HG03103 (cell line): Measurements from ENCODE around the gene PAXX.
"Not testable (repeated sequence)": the region's sequence is repeated elsewhere in the genome, so short reads cannot be mapped to it uniquely, and the experiment has no call there.

Experiments
- ATAC-seq: cut with Tn5 transposase; IDR thresholded peaks from one replicate; pipeline ENCODE4 v1.9.1; 2021; ENCODE audit warnings: low read depth; ENCODE audit not compliant: unreplicated experiment

PAXX gene

DNA sequence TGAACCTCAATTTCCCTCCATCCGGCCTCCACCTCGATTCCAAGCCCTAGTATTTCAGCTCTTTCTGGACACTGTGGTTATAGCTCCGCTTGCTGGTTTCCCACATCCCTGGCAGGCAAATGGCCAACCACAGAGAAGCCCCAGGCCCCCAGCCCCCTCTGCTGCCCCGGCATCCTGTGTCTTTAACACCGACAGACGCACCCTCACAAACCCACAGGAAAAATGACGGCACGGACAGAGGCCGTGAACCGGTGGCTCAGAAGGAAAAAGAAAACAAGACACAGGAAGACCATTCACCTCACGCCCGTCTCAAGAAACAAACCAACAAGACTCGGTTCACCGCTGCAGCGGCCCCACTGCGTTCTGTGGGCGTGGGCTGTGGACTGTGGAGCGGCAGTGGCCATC is 5.6 kb downstream of the PAXX start:
- ATAC-seq: no peak

DNA sequence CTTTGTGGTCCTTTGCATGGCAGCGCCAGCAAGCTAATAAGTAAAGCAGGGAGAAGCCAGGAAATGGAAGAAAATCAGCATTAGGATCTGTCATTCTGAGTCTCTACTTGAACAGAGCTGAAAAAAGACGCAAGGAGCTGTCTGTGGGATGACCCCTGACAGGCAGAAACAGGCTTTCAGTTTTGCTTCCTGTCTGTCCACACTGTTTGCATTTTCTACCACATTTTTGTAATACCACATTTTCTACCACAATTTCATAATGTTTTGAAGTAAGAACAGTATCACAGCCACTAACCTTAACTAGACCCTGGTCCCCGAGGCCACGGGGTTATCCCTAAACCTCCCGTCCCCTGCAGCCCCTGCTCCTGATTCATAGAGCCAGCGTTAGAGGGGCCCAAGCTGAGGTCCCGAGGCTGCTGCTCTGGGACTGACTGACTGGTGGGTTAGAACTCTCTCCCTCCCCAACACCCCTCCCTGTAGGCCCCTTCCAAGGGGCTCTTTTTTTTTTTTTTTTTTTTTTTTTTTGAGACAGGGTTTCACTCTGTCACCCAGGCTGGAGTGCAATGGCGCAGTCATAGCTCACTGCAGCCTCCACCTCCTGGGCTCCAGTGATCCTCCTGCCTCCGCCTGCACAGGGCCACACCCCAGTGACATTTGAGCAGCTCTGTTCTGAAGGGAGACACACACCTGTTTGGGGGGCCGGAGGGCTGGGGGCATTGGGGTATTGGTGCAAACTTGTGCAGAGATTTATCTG is 8.1 kb downstream of the PAXX start:
- no peak for ATAC-seq

DNA sequence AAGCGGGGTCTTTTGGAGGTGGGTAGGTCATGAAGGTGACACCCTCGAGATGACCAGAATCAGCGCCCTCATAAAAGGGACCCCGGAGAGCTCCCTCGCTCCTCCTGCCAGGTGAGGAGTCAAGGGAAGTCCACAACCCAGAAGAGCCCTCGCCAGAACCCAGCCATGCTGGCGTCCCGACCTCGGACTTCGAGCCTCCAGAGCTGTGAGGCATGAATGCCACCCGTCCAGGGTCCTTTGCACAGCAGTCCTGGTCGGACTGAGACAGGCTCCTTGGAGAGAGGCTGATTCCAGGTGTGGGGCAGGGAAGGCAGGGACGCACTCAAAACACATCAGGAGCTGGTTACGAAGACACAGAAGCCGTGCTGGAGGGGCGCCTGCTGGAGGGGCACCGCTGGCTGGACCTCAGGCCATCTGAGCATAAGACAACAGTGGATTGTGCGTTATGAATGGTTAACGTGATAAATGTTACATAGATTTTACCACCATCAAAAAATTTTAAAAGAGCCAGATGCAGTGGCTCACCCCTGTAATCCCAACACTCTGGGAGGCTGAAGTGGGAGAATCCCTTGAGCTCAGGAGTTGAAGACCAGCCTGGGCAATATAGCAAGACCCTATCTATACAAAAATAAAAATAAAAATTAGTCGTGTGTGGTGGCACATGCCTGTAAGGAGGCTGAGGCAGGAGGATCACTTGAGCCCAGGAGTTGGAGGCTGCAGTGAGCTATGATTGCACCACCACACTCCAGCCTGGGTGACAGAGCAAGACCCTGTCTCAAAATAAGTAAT is 9.8 kb downstream of the PAXX start:
- no peak for ATAC-seq

DNA sequence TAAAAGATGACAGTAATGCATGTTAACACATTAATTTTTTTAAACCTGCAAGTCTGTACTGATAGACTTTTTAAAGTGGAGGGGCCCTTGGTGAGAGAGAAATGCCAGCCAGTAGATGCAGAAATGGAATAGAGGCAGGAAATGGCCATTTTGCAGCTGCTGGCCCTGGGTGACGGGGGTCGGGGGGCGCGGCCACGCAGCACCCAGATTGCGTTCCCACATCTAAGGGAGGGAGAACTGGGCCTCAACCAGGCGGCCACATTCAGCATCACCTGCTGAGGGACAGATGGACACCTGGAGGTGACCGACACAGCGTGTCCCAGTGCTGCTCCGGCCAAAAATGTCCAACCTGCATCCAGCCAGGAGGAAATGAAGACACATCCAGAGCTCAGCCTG is 10.4 kb downstream of the PAXX start:
- ATAC-seq: no peak

DNA sequence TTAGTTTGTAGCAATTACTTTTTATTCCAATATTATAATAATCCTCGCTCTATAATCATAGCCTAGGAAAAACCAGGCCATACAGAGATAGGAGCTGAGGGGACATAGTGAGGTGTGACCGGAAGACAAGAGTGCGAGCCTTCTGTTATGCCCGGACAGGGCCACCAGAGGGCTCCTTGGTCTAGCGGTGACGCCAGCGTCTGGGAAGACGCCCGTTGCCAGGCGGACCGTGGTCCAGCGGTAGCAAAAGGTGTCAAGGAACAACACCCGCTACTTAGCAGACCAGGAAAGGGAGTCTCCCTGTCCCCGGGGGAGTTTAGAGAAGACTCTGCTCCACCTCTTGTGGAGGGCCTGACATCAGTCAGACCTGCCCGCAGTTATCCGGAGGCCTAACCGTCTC is 12.1 kb downstream of the PAXX start:
- ATAC-seq: not testable (repeated sequence)

DNA sequence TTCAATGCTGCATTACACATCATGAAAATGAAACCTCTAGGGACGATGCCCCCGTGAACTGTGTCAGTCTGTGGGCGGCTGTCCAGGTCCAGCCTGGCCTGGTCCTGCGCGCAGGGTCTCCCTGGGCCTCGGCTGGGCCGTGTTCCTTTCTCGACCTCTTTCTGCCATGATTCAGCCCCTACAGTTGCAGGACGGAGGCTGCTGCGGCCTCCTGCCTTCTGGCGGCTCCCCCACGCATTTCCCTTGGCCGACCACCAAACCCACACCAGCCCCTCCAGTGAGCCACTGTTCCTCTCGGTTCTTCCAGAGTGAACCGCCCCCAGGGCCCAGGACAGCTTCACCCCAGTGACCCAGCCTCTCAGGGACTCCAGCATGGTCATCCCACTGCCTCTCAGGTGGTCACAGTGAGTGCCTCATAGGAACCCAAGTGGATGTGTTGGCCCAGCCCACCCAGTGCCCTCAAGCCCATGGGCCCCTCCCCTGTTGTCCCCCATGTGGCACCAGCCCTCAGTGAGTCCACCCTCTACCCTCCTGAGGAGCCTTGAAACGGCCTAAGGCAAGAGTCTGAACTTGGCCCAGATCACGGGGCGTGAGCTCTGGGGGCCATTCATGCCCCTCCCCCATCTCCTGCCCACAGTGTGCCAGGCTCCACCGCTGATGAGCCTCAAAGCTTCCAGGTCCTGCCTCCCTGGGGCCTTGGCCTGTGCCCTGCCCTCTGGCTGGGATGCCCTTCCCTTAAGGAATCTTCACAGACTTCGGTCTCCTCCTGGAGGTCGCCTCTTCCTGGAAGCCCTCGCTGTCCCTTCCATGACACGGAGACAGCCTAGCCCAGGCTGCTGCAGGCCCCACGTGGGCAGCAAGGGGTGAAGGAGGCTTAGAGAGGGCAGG is 14.1 kb downstream of the PAXX start:
- ATAC-seq: no peak

DNA sequence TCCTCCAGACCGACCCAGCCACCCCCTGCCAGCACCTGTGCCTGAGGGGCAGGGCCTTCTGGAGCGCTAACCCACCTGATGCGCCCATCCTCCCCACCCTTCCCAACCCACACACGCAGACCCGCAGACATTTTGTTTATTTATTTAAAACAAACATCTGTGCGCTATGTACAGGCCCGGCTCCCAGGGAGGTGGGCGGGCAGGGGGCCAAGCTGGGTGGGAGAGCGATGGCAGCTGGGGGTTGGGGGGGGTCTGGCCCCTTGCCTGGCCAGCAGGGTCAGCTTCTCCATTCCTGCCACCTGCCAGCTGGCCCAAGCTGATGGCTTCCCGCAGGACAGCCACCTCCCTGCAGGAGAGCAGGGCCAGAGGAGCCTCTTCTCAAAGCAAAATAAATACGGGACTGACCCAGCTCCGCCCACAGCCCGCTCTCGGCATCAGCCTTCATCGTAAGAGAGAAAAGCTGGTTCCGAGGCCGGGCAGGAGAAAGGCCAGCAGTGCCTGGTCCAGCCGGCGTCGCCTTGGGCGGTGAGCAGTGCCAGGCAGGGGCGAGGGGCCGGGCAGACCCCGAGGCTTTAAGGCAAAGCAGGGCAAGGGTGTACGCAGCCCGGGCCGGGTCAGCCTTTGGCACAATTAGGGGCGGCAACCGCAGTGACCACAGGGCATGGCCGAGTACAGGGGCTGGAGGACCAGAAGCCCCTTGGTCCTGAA is 15.0 kb downstream of the PAXX start:
- no peak for ATAC-seq

DNA sequence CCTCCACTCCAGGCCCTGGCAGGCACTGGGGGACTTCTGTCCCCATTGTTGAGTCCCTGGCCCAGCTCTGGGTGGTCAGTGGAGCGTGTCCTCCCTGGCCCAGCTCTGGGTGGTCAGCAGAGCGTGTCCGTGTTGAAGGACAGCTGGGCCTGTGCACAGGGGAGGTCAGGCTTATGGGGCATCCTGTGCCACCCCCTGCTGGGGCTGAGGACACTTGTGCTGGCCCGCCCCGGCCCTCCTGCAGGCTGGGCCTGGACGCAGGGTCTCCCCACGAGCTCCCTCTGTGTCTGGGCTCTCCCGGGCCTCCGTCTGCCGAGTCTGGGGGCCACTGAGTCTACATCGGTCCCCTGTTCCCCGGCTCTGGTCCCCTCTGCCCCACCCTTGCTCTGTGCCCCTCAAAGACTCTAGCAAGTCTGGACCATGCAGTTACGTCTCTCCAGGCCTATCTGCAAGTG is 15.6 kb downstream of the PAXX start:
- no peak for ATAC-seq

DNA sequence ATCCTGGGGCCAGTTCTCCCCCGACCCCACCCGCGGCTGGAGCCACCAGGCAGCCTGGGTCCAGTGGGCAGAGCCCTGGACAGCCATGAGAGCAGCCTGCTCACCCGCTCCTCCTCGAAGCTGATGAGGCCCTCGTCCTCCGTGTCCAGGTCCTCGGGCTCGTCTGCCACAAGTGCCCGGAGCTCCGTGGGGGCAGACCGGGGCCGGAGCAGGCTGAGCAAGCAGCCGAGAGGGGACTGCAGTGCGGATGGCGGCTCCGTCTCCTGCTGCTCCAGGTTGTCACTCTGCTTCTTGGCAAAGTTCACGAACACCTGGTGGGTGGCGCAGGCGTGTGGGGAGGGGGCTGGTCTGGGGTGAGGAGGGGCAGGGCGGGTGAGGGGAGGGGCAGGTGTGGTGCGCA is 16.1 kb downstream of the PAXX start:
- no peak for ATAC-seq

DNA sequence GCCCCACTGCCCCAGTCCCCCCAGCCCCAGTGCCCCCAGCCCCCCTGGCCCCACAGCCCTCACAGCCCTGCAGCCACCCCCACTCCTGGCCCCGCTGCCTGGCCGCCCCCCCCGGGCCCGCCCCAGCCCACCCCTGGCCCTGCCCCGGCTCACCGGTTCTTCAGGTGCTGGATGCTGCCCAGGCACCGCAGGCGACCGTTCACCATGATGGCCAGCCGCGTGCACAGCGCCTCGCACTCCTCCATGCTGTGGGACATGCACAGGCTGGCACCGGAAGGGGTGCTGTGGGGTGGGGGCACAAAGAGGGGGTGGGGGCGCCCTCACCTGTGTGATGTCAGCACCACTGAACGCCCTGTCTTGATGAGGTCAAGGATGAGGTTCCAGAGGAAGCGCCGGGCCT is 17.0 kb downstream of the PAXX start:
- ATAC-seq: no peak

DNA sequence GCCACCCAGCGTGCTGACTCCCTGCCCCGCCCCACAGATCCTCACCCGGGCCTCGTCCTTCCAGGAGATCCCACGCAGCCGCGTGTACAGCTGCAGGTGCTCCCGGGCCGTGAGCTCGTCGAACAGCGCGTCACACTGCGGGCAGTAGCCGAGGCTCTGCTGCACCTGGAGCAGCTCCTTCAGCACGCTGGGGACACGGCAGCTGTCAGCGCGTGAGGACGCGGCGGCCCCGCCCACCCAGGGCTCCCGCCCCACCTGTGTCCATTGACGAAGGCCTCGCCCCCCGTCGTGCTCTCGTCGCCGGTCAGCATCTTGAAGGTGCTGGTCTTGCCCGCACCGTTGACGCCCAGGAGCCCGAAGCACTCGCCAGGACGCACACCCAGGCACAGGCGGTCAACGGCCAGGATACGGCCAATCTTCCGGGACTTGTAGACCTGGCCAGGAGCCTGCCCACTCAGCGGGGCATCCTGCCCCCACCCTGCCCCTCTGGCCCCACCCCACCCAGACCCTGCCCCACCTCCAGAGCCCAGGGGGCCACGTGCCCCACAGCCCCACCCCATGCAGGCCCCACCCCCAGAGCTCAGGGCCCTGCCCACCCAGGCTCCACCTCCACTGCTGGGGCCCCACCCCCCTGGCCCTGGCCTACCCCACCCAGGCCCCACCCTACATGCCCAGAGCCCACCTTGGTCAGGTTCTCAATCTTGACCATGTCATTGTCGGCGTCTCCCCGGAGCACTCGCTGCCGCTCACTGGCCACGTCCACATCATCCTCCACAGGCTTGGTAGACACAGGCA is 17.9 kb downstream of the PAXX start:
- no peak for ATAC-seq

DNA sequence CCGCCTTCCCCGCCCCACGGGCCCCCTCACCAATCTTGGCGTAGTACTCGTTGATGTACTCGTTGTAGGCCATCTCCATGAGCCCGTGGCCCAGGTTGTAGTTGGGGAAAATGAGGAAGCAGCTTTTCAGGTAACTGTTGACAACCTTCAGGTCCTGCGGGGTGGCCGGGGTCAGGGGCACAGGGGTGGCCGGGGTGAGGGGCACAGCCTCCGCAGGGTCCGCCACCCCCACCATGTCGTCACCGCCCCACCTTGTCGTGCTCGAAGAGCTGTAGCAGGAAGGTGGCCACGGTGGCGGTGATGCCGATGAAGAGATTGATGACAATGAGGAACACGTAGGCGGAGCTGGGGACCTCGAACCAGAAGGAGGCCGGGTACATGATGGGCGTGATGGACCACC is 18.9 kb downstream of the PAXX start:
- ATAC-seq: no peak

DNA sequence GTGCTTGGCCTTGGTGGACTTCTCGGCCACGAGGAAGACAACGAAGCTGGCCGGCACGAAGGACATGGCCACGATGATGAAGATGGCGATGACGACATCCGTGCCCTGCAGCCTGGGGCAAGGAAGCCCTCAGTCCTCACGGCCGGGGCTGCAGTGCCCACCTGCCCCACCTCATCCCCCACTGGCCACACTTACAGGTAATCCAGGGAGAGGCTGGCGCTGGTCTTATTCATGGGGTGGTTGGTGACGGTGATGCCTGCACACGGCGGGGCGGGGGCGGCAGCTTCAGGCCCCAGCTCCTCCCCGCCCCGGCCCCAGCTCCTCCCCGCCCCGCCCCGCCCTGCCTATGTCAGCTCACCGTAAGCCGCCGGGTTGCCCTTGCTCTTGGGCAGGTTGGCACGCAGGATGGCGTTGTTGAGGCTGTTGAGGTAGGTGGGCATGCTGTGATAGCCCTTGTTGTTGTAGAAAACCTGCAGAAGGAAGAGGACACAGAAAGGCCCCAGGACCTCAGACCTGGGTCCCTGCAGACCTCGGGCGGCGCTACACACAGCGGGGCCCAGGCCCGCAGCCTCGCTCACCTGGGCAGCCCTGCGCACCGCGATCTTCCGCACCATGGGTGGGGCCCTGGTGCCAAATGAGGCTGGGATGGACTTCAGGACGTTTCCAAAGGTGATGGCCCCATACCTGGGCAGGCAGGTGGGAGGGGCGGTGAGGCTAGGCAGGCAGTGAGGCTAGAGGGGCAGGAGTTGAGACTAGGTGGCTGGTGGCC is 19.9 kb downstream of the PAXX start:
- no peak for ATAC-seq

DNA sequence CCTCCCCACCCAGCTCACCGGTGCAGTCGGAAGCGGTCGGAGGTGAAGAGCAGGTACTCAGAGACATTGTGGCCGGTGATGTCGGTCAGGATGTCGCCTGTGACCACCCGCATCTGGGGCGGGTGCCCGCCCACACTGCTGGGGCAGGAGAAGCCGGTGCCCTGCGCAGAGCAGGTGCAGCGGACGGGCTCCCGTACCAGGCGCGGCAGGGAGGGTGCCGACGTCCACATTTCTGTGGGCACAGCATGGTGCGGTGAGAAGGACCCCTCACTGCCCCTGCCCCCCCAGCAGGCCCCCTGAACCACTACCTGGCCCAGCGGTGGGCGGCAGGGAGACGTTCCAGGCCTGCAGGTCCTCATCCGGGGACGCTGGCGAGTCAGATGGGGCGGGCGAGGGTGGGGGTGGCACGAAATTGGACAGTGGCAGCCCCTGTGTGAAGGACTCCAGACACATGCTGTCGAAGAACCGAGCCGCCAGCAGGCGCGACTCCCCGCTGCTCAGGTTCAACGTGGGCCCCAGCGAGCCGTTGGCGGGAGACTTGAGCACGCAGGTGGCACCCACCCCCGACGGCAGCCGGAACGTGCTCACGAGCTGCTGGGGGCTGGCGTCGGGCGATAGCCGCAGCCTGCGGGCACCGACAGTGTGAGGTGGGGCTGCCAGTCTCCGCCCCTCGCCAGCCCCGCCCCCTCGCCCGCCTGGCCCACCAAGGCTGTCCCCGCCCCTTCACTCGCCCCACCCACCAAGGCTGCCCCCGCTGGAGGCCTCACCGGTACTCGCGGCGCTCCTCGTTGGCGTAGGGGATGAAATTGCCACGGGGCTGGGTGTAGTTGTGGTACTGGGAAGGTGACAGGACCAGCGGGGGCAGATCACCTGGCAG is 20.7 kb downstream of the PAXX start:
- no peak for ATAC-seq

DNA sequence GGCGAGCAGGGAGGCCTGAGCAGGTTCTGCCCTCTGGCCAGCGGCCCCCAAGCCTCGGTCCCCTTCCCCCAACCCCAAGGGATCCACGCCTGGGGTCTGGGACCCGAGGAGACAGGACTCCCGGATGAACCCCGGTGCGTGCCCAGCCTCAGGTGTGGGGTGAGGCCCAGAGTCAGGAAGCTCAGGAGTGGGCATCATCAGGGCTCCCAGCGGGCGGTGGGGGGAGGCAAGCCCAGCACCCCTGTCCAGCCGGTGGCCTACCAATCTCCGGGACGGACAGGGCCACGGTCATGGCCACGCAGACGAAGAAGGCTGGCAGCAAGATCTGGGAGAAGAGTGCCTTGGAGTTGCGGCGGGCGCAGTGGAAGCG is 21.3 kb downstream of the PAXX start:
- no peak for ATAC-seq

DNA sequence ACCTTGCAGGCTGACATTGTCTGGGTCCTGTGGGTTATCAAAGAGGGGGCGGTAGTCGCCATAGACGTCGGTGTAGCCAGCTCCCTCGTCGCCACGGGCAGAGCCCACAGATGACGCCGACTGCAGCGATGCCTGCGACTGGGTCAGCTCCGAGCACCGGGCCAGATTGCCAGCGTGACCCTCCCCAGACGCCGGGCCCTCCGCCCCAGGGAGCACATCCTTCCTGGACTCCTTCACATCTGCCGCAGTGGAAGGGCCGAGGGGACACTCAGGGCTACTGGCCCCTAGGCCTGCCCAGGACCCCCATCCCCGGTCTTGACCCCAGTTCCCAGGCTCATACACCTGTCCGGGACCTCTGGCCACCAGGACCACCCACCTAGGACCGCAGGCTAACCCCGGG is 21.9 kb downstream of the PAXX start:
- no peak for ATAC-seq

DNA sequence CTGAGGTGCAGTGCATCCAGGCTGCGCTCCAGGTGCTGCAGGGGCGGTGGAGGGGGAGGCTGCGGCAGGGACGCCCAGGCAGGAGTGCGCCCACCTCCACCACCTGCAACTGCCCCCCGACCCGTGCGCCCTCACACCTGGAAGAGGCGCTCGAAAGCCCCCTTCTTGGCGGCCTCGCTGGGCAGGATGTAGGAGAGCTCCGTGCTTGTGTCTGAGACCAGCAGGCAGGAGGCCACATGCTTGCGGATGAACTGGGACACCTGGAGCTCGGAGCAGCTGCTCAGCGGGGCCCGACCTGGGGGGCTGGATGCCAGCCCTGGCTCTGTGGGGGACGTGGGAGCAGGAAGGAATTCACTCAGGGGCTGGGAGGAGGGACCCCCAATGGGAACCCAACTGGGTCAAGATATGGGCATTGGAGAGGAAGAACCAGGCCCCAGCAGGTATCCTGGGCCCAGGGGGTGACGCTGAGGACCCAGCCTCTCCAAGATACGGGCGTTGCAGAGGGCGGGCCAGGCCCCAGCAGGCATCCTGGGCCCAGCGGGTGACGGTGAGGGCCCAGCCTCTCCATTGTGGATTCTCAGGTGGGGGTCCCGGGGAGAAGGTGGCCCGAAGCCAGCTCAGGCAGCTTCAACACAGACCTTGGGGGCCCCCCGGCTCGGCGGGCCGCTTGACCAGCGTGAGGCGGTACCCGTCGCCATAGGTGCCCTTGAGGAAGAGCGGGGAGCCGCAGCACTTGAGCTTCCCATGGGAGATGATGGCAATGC is 22.7 kb downstream of the PAXX start:
- ATAC-seq: no peak
